Tibial nerve (tissue), 4 donors: Measurements from ENCODE around the gene GIPC3.

ENCODE experiments used
- EP300 ChIP-seq, 2 donors: sonication (generic); formaldehyde crosslinking; IDR thresholded peaks; one replicate each; pipeline ENCODE4 v1.6.1; 2017; ENCODE audit warnings: antibody characterized with exemption in 2 of 2, mild to moderate bottlenecking in 1 of 2
- POLR2A ChIP-seq, 2 donors: fragments of 450-650 bp; IDR thresholded peaks; one replicate each; pipeline ENCODE4 v1.6.1; 2017; ENCODE audit warnings: antibody characterized with exemption in 2 of 2, mild to moderate bottlenecking in 2 of 2, moderate library complexity in 2 of 2
- TF ChIP-seq, protein P1 (sequence below), 5 experiments: fragments of 200-600 bp in 3 of 5; fragments of 450-650 bp in 2 of 5; sonication (generic) in 3 of 5; IDR thresholded peaks; one replicate each; pipeline ENCODE4 v1.5.1; 2016 to 2019; ENCODE audit warnings: antibody characterized with exemption in 5 of 5, mild to moderate bottlenecking in 3 of 5, moderate library complexity in 2 of 5

DNA sequence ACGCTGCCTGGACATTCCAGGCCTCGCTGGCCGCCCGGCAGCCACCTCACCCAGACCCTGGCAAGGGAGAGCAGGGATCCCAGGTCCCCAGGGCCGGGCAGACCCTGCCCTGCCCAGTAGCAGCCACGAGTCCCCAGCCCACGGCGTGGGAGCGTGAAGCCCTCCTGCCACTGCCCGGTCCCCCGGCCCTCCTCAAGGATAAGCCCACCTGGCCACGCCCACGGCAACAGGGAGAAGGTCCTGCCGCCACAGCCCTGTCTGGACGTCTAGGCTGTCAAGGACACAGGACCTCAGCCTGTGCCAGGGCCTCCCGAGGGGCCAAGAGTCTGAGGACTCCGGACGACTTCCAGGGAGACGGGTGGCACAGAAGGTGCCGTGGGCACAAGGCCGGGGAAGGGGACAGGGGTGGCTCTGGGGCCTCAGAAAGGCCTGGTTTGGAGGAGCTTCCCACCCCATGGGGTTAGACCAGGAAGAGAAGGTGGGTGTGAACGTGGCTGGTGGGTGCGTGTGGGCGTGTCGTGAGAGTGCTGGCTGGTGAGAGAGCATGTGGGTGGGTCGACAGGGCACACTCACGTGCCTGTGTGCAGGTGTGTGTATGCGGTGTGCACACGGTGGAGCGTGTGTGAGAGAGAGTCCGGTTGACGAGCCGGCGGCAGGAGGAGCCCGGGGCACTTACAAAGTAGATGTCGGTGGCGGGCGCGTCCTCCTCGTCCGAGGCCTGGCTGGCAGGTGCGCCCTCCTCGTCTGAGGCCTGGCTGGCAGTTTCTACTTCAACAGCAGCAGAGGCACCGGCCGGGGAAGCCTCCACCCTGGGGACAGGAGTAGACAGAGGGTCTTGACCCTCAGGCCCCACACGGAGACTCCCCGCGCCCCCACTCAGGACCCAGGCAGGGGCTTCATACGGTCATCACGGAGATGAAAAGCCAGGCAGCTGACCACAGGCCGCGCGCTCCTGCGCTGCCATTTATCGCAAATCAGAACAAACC lies 53.2 kb downstream of the GIPC3 start:
- TF ChIP-seq, protein P1, sequence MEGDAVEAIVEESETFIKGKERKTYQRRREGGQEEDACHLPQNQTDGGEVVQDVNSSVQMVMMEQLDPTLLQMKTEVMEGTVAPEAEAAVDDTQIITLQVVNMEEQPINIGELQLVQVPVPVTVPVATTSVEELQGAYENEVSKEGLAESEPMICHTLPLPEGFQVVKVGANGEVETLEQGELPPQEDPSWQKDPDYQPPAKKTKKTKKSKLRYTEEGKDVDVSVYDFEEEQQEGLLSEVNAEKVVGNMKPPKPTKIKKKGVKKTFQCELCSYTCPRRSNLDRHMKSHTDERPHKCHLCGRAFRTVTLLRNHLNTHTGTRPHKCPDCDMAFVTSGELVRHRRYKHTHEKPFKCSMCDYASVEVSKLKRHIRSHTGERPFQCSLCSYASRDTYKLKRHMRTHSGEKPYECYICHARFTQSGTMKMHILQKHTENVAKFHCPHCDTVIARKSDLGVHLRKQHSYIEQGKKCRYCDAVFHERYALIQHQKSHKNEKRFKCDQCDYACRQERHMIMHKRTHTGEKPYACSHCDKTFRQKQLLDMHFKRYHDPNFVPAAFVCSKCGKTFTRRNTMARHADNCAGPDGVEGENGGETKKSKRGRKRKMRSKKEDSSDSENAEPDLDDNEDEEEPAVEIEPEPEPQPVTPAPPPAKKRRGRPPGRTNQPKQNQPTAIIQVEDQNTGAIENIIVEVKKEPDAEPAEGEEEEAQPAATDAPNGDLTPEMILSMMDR (IDR thresholded peaks at IDR 0.05) = no peak
- no peak for TF ChIP-seq POLR2A (IDR thresholded peaks at IDR 0.05)
- no peak for TF ChIP-seq EP300 (IDR thresholded peaks at IDR 0.05)
